Measurements from ENCODE around the gene PDIA6. TPM values are rescaled to one million over a fixed set of nuclear protein-coding genes. Genes with fewer than 3 reads are reported as not detected.

PDIA6 gene
- total RNA-seq, 1 donor from 2014 or later = 225 TPM

Other genes with a start within 250 kb of the PDIA6 start
- gene NOL10, start 122.8 kb downstream of the PDIA6 start, total RNA-seq = 8.0 TPM
- gene ATP6V1C2, start 91.2 kb downstream of the PDIA6 start, total RNA-seq = 0.10 TPM
- gene KCNF1, start 99.1 kb upstream of the PDIA6 start, total RNA-seq = not detected